Kidney epithelial cell (primary cell): ENCODE measurements around the gene SLC39A11. TPM values are rescaled to one million over a fixed set of nuclear protein-coding genes. Genes with fewer than 3 reads are reported as not detected.
"Not testable (repeated sequence)": the region's sequence is repeated elsewhere in the genome, so short reads cannot be mapped to it uniquely, and the experiment has no call there.

Experiments
- DNase-seq: peaks from one replicate; pipeline ENCODE4 v3.0.0-alpha.2; 2010; ENCODE audit warnings: low read depth
- H3K27me3 ChIP-seq: 2 replicates; pipeline ENCODE4 v1.6.0; 2011; ENCODE audit warnings: low read length; ENCODE audit not compliant: control insufficient read depth, insufficient read depth
- H3K36me3 ChIP-seq: 2 replicates; pipeline ENCODE4 v1.5.1; 2011; ENCODE audit warnings: low read length; ENCODE audit not compliant: control insufficient read depth, insufficient read depth
- H3K4me3 ChIP-seq: 2 replicates; pipeline ENCODE4 v1.5.1; 2011; ENCODE audit warnings: low read depth, mild to moderate bottlenecking, control low read depth, low read length
- total RNA-seq: library from RNA; depleted of rRNA; stranded (reverse); fragments of >200 nt; gene quantifications from 2 replicates; pipeline ENCODE4 v1.2.3, GENCODE V29; 2015
- TF ChIP-seq, protein P1 (sequence below): IDR thresholded peaks from 2 replicates; pipeline ENCODE4 v1.5.1; 2011; ENCODE audit warnings: mild to moderate bottlenecking, moderate library complexity, low read length, control low read depth, inconsistent platforms; ENCODE audit not compliant: insufficient read depth, poor library complexity, severe bottlenecking

Gene SLC39A11
- total RNA-seq, 1 donor from 2014 or later, result 13.0 TPM

DNA sequence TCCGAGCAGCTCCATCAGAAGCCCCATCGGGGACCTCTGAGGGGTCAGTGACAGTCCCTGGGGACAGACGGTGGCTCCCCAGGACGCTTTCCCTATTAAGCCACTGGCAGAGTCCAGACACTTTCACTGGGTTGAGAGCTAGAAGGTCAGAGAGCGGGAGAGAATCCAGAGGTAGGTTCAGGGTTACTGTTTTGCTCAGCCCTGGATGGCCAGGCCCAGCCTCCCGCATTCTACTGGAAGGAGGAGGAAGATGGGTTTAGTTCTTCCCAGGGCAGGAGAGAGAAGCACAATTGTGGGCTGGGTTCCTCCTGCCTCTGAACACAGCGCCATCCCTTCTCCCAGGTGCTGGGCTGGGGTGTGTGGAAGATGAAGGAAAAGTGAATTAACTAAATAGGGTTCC is 452.8 kb downstream of the SLC39A11 start:
- Histone ChIP-seq H3K27me3 (no peaks in the 10 kb centered on the region), H3K4me3 (no peak overlapping the region), H3K36me3 (no peaks in the 10 kb centered on the region)
- TF ChIP-seq, protein P1, sequence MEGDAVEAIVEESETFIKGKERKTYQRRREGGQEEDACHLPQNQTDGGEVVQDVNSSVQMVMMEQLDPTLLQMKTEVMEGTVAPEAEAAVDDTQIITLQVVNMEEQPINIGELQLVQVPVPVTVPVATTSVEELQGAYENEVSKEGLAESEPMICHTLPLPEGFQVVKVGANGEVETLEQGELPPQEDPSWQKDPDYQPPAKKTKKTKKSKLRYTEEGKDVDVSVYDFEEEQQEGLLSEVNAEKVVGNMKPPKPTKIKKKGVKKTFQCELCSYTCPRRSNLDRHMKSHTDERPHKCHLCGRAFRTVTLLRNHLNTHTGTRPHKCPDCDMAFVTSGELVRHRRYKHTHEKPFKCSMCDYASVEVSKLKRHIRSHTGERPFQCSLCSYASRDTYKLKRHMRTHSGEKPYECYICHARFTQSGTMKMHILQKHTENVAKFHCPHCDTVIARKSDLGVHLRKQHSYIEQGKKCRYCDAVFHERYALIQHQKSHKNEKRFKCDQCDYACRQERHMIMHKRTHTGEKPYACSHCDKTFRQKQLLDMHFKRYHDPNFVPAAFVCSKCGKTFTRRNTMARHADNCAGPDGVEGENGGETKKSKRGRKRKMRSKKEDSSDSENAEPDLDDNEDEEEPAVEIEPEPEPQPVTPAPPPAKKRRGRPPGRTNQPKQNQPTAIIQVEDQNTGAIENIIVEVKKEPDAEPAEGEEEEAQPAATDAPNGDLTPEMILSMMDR, result no peak
- no peak for DNase-seq

DNA sequence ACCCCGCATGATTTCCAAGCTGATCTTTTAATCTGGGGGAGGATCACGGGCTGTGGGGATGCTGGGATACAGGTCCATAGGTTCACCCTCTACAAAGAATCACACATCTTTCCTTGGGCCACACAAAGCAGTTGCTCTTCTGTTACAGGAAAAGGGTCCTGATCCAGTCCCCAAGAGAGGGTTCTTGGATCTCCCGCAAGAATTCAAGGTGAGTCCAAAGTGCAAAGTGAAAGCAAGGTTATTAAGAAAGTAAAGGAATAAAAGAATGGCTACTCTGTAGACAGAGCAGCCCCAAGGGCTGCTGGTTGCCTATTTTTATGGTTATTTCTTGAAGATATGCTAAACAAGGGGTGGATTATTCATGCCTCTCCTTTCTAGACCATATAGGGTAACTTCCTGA is 453.6 kb downstream of the SLC39A11 start:
- not testable (repeated sequence) for H3K4me3 ChIP-seq, DNase-seq, H3K36me3 ChIP-seq

DNA sequence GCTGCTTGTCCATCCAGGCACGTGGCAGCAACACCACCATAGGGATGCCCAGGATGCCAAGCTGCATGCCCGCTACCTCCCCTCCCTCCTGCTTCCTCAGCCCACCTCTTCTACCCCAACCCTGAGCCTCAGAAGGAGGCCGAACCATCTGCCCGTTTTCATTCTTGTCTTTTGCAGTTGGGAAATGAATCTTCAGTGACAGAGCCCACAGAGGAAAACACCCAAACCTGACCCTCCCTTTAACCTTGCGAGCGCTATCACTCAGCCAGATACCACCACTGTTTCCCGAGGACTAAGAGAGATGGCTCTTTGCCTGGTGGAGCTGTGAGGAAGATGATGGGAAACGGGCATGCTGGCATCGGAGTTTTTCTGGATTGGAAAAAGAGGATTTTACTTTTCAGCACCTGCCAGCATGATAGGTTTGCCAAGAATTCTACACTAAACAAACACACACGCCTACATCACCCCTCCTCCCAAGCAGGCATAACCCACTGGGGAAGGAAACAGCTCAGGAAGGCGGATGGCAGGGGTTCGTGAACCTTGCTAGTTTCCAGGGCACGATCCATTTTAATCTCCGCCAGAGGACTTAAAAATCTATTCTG is 457.4 kb downstream of the SLC39A11 start:
- no peak for DNase-seq

More for the DNA sequence above, 453.6 kb downstream of the SLC39A11 start:
- not testable (repeated sequence) for H3K27me3 ChIP-seq

DNA sequence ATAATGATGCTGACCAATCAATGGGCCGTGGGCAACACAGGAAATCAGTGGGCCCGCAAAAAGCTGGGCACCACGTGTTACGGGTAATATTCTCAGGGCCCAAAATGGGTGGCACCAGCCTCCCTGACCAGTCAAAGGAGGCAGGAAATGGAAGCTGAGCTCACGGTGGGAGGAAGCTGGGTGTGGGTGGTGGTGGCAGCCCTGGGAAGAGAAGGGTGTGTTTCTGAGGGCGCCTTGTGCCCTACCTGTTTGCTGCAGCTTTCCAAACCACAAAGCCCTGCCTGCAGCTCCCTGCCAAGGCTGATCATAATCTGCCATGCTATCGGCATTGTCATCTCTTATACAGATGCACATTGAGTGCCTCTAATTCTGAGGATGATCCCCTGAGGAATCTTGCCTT is 457.9 kb downstream of the SLC39A11 start:
- TF ChIP-seq, protein P1, result no peak
- no peak overlapping the region for H3K4me3 ChIP-seq
- no peak for DNase-seq
- H3K36me3 ChIP-seq, result no peaks in the 10 kb centered on the region
- H3K27me3 ChIP-seq, result no peaks in the 10 kb centered on the region

More for the DNA sequence above, 457.4 kb downstream of the SLC39A11 start:
- Histone ChIP-seq H3K27me3 (no peaks in the 10 kb centered on the region), H3K4me3 (no peak overlapping the region), H3K36me3 (no peaks in the 10 kb centered on the region)
- TF ChIP-seq, protein P1, result no peak

DNA sequence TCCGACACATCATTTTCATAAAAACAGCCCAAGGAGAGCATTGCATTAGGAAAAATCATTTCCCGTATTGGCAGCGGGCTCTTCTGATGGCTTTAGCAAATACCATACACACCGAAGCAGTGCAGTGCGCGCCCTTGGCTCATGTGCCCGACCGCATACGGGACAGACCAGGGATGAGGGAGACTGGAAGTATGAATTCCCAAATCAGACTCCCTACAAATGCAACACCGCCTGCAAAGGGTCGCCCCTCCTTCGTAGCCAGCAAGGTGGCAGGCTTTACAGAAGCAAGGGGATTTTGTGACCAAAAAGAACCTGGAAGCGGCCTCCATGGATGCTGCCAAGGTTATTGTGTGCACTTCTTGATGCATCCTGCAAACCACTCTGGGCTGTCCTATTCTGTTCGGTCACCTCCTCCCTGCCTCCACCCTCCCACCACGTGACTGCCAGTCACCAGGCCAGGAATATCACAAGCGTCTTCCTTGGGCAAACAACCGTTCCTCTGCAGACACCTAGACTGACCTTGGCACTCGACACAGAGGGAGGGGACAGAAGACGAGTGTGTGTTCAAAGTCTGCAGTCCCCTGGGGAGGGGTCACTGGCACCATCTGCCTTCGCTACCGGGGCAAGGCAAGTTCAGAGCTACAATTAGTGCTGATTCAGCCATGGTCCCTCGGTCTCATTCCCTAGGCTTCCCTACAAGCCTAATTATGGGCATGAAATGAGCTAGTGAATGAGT is 460.4 kb downstream of the SLC39A11 start:
- Histone ChIP-seq H3K4me3 (no peak overlapping the region), H3K27me3 (no peaks in the 10 kb centered on the region), H3K36me3 (no peaks in the 10 kb centered on the region)
- TF ChIP-seq, protein P1, result no peak
- no peak for DNase-seq

DNA sequence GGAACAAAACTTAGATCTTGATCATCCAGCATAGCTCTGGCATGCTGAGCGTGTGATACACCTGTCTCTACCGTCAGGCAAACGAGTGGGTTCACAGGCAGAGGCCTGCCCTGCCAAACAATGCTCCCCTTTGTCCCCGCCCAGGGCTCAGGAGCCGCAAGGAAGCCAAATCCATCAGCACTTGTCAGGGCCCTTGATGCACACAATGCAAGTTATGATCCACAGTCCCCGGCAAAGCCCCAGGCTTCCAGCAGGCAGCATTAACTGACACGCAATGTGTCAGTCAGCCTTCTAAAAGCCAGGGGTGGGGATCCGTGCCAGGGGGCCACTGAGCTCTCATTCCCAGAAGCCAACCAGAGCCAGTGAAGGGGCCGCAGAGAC is 460.9 kb downstream of the SLC39A11 start:
- Histone ChIP-seq H3K36me3 (no peaks in the 10 kb centered on the region), H3K27me3 (no peaks in the 10 kb centered on the region), H3K4me3 (no peak overlapping the region)
- TF ChIP-seq, protein P1, result no peak
- DNase-seq, result no peak
